Measurements from ENCODE around the gene LGR4.

Gene LGR4

DNA sequence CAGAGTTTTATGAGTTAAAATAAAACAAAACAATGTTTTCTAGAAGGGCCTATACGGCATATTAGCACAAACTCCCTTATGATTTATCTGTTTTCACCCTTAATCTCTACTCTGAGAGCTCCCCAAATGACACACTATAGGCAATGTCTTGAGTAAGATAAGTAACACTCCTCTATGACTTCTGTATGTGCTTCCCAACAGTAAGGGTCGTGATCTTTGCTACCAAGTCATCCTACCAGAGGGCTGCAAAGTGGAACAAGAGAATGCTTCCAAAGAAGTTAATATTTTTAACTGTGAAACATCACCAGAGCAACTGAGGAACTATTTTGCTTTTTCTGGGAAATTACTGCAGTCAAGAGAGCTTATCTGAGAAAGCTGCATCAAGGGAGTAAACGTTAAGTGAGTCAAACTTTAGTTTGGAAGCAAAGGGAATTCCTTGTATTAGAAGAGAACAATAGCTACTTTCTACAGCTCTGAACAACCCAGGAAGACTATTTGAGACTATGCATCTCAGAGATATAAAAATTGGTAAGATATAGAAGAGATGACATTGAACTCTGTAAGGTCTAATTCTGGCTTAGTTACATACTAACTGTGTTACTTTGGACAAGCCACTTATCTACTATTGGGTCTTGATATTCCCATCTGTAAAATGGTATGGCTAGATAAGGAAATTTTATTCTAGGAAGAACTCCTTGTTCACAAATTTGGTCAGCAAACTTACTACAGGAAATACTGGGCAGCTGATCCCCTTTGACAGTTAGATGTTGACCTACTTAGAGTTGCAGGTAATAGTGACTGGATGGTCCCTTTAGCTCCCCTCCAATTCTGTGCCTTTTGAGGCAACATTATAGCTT, 65.9 kb downstream of the LGR4 start:
- TF ChIP-seq, protein P1, sequence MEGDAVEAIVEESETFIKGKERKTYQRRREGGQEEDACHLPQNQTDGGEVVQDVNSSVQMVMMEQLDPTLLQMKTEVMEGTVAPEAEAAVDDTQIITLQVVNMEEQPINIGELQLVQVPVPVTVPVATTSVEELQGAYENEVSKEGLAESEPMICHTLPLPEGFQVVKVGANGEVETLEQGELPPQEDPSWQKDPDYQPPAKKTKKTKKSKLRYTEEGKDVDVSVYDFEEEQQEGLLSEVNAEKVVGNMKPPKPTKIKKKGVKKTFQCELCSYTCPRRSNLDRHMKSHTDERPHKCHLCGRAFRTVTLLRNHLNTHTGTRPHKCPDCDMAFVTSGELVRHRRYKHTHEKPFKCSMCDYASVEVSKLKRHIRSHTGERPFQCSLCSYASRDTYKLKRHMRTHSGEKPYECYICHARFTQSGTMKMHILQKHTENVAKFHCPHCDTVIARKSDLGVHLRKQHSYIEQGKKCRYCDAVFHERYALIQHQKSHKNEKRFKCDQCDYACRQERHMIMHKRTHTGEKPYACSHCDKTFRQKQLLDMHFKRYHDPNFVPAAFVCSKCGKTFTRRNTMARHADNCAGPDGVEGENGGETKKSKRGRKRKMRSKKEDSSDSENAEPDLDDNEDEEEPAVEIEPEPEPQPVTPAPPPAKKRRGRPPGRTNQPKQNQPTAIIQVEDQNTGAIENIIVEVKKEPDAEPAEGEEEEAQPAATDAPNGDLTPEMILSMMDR (IDR thresholded peaks at IDR 0.05; ENCODE audit: low read depth, low read length): no peak
- no peak for DNase-seq (ENCODE audit: extremely low read depth, low read depth)

DNA sequence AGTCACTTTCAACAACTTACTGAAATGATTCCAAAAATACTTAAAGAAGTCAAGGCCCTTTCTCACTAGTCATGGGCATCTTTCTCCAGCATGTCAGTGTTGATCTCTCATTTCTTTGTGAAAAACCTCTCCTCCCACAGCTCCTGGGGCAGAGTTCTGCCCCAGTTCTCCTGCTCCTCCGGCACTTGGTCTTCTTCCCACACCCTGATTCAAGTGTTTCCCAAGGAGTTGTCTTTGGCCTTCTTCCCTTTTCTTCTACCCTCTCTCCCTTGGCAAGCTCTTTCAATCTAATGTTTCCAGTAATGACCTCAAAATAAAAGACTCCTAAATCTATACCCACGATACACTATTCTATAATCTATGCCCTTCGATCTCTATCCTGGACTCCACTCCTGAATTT, 67.5 kb downstream of the LGR4 start:
- no peak for DNase-seq (ENCODE audit: extremely low read depth, low read depth)
- TF ChIP-seq, protein P1 (IDR thresholded peaks at IDR 0.05; ENCODE audit: low read depth, low read length): no peak

GRCh38 chr11:27404427-27404826, 68.2 kb downstream of the LGR4 start:
- TF ChIP-seq, protein P1 (IDR thresholded peaks at IDR 0.05; ENCODE audit: low read depth, low read length): no peak
- DNase-seq (ENCODE audit: extremely low read depth, low read depth): no peak

- DNase-seq (ENCODE audit: extremely low read depth, low read depth): no peak
- TF ChIP-seq, protein P1 (IDR thresholded peaks at IDR 0.05; ENCODE audit: low read depth, low read length): no peak
These were observed 69.4 kb downstream of the LGR4 start for GRCh38 chr11:27403195-27403594.

DNA sequence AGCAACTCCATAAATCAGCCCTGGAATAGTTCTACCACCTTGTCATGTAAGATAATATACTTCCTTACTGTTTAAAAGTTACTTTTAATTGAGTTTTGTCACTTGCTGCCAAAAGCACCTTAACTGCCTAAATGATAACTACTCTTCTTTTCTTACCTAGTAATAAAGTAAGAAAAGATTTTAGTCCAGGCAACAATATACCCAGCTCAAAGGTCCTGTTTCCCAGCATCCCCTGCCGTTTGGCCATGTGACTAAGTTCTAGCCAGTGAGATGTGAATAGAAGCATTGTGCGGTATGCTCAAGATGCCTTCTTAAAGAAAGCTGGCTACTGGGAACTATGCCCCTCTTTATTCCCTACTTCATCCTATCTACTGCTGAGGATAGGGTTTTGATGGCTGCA, 70.1 kb downstream of the LGR4 start:
- TF ChIP-seq, protein P1 (IDR thresholded peaks at IDR 0.05; ENCODE audit: low read depth, low read length): no peak
- DNase-seq (ENCODE audit: extremely low read depth, low read depth): no peak

- DNase-seq (ENCODE audit: extremely low read depth, low read depth): no peak
These were observed 70.7 kb downstream of the LGR4 start for GRCh38 chr11:27401833-27402316.

More at GRCh38 chr11:27401833-27402316, 70.7 kb downstream of the LGR4 start:
- TF ChIP-seq, protein P1 (IDR thresholded peaks at IDR 0.05; ENCODE audit: low read depth, low read length): no peak
